LoVo (cell line): Measurements from ENCODE around the gene GNL3L.
"Not testable (repeated sequence)": the region's sequence is repeated elsewhere in the genome, so short reads cannot be mapped to it uniquely, and the experiment has no call there.

Experiments
- DNase-seq: peaks from one replicate; pipeline ENCODE4 v3.0.0-alpha.2; 2016; ENCODE audit warnings: low spot score

The GNL3L gene

GRCh38 chrX:54529552-54530356 is at the start of gene GNL3L:
Gene GNL3L (plus strand): TSS chrX:54530219. CDS start chrX:54532567, 2,348 bp downstream.
- DNase-seq: peak; percentile 78

GRCh38 chrX:54482839-54483593 is 47.0 kb upstream of the GNL3L start:
- DNase-seq: no peak

- DNase-seq: no peak
Measured at GRCh38 chrX:54483946-54484345, 46.1 kb upstream of the GNL3L start.

GRCh38 chrX:54484666-54485065 is 45.4 kb upstream of the GNL3L start:
- DNase-seq: no peak

GRCh38 chrX:54489819-54490218 is 40.2 kb upstream of the GNL3L start:
- DNase-seq: not testable (repeated sequence)

- no peak for DNase-seq
Measured at GRCh38 chrX:54492340-54492739, 37.7 kb upstream of the GNL3L start.

- no peak for DNase-seq
Measured at GRCh38 chrX:54494166-54494988, 35.6 kb upstream of the GNL3L start.

GRCh38 chrX:54494989-54495813 is 34.8 kb upstream of the GNL3L start:
- DNase-seq: no peak

GRCh38 chrX:54495814-54496516 is 34.1 kb upstream of the GNL3L start, which contains the start of gene FGD1:
Gene FGD1 (minus strand): TSS chrX:54496234. CDS start chrX:54495432, 802 bp downstream.
- DNase-seq: peak; percentile 69

GRCh38 chrX:54496517-54496852 is 33.5 kb upstream of the GNL3L start:
- no peak for DNase-seq

- DNase-seq: no peak
Measured at GRCh38 chrX:54496936-54497335, 33.1 kb upstream of the GNL3L start.

GRCh38 chrX:54509400-54509799 is 20.6 kb upstream of the GNL3L start:
- no peak for DNase-seq

GRCh38 chrX:54529151-54529550 is 868 bp upstream of the GNL3L start:
- DNase-seq: no peak

GRCh38 chrX:54530357-54530900 is 410 bp downstream of the GNL3L start:
- no peak for DNase-seq

GRCh38 chrX:54534271-54534670 is 4.3 kb downstream of the GNL3L start:
- DNase-seq: no peak

GRCh38 chrX:54540289-54540688 is 10.3 kb downstream of the GNL3L start:
- no peak for DNase-seq

- DNase-seq: not testable (repeated sequence)
Measured at GRCh38 chrX:54542239-54542638, 12.2 kb downstream of the GNL3L start.

GRCh38 chrX:54550821-54551220 is 20.8 kb downstream of the GNL3L start:
- DNase-seq: no peak

- no peak for DNase-seq
Measured at GRCh38 chrX:54551801-54552200, 21.8 kb downstream of the GNL3L start.

GRCh38 chrX:54555006-54555405 is 25.0 kb downstream of the GNL3L start:
- not testable (repeated sequence) for DNase-seq

- no peak for DNase-seq
Measured at GRCh38 chrX:54560411-54560810, 30.4 kb downstream of the GNL3L start.
